ENCODE data around the gene TTC7B.

- TF ChIP-seq CTCF (IDR thresholded peaks at IDR 0.05) (no peak), EZH2phosphoT487 (IDR thresholded peaks at IDR 0.05) (no peak), EZH2 (IDR thresholded peaks at IDR 0.05) (no peak)
Measured at GRCh38 chr14:90508536-90509254, 307.5 kb downstream of the TTC7B start.

Data from neural progenitor cell (in vitro differentiated cells).